HG02678 (cell line): Measurements from ENCODE around the gene RNF212.
"Not testable (repeated sequence)": the region's sequence is repeated elsewhere in the genome, so short reads cannot be mapped to it uniquely, and the experiment has no call there.

Experiments used
- ATAC-seq: cut with Tn5 transposase; IDR thresholded peaks from one replicate; pipeline ENCODE4 v1.9.1; 2021; ENCODE audit warnings: mild to moderate bottlenecking, moderate library complexity; ENCODE audit not compliant: unreplicated experiment

The RNF212 gene

DNA sequence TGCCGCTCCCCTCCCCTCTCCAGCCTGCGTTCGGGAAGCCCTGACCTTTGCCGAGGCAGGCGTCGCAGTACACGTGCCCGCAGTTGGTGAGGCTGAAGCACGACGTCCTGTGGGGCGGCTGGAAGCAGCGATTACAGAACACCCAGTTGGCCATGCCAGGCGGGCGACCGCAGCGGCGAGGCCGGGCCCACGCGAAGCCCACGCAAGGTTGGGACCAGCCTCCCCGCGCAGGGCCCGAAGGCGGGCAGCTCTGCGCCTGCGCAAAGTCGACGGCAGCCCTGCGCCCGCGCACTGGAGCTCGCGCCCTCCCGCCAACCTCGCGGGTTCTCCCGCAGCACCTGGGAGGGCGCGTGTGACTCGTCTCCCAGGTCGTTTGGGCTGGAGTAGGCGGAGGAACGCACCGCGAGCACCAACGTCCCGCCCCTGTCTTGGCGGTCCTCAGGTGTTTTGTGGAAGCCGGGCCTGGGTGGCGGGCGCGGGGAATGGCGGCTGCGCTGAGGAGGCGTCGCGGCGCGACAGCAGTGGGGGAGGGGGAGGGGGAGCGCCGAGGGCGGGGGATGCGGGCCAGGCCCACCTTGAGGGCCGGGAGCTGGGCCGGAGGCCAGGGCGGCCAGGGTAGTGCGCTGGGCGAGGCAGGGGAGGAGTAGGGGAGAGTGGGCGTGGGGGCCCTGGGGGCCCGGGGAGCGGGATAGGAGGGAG, at the start of gene RNF212:
Gene RNF212 (minus strand): TSS at position 254 of the 699 bp plus-strand sequence. CDS start 100 bp downstream, at position 154.
- ATAC-seq = no peak

DNA sequence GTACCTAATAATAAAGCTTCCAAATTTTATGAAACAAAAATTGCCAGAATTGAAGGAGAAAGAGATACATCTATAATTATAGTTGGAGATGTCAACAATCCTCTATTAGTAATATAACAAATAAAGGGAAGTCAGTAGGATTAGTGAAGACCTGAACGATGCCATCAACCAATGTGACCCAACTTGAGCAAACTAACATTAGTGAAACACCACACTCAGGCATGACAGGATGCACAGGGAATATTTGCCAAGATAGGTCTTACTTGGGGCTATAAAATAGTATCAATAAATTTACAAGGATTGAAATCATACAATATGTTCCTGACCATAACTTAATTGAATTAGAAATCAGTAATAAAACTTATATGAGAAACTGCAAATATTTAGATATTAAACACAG, 47.0 kb upstream of the RNF212 start:
- no peak for ATAC-seq

DNA sequence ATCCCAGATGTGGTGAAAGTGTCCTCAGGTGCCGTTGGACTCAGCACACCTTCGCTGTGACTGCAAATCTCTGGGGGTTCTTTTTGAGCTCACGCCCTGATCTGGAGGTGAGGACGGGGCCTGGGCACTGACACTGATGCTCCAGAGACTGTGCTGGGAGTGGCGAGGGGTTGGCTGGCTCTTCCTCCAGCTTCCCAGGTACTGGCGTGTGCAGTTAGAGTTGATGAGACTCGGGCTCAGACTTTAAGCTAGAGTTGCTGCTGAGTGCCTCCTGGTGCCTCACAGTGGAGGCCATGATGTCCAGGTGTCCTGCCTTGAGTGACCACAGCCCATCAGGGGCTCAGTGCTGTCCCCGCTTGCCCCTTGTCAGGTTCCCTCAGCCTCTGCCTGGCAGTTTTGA, 42.7 kb upstream of the RNF212 start:
- no peak for ATAC-seq

GRCh38 chr4:1155314-1155713, 42.0 kb upstream of the RNF212 start:
- ATAC-seq = no peak

- ATAC-seq = no peak
These were observed 41.3 kb upstream of the RNF212 start for GRCh38 chr4:1154523-1155182.

DNA sequence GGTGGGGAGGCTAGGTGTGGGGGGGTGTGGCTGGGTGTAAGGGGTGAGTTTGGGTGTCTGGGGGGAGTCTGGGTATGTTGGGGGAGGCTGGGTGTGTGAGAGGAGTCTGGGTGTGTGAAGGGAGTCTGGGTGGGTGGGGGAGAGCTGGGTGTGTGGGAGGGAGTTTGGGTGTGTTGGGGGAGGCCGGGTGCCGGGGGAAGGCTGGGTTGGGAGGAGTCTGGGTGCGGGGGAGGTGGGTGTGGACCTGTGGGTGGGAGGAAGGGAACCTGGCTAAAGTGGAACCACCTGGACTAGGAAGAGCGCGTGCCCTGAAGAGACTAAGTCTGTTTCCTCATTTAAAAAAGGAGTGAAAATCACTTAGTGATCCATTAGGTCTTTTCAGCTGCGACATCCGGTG, 40.8 kb upstream of the RNF212 start:
- ATAC-seq = no peak

GRCh38 chr4:1153567-1154090, 40.3 kb upstream of the RNF212 start:
- ATAC-seq = no peak

- ATAC-seq = no peak
These were observed 38.9 kb upstream of the RNF212 start for GRCh38 chr4:1152290-1152689.

DNA sequence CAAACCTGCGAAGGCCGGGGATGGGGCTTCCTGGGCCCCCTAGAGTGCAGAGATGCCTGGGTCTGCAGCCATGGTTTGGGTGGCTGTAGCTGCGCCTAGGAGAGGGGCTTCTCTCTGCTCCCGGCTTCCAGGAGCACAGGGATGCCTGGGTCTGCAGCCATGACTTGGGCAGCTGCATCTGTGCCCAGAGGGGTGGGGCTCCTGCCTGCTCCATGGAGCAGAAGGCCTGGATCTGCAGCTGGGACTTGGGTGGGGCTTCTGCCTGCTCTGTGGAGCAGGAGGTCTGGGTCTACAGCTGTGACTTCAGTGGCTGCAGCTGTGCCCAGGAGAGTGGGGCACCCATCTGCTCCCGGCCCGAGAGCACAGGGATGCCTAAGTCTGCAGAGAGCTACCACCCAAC, 38.2 kb upstream of the RNF212 start:
- no peak for ATAC-seq

DNA sequence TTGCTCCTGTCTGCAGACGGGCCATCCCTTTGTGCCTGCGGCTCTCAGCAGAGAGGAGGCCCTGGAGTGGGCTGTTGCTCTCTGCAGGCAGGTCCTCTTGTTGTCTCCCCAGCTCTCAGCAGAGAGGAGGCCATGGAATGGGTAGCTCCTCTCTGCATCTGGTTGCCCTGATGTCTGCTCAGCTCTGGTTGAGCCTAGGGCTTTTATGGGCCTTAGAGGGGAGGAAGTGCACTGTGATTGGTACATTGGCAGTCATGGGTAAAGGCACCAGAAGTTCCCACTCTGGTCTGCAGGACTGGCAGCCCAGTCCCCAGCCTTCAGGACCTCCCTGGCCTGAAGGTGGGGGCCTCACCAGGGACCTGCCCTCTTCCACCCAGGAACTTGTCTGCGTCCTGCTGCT, 37.5 kb upstream of the RNF212 start:
- no peak for ATAC-seq

DNA sequence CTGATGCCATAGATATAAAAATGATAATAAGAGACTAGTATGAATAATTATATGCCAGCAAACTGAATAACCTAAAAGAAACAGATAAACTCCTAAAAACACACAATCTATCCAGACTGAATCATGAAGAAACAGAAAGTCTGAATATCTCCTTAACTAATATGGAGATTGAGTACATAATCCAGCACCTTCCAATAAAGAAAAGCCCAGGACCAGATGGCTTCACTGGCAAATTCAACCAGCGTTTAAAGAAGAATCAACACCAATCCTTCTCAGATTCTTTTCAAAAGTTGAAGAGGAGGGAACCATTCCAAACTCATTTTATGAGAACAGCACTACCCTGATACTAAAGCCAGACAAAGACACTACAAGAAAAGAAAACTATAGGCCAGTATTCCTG, 26.5 kb upstream of the RNF212 start:
- ATAC-seq = no peak

- no peak for ATAC-seq
These were observed 24.5 kb upstream of the RNF212 start for GRCh38 chr4:1137850-1138249.

GRCh38 chr4:1137063-1137776, 23.9 kb upstream of the RNF212 start:
- ATAC-seq = no peak

- ATAC-seq = no peak
These were observed 22.7 kb upstream of the RNF212 start for GRCh38 chr4:1136048-1136447.

DNA sequence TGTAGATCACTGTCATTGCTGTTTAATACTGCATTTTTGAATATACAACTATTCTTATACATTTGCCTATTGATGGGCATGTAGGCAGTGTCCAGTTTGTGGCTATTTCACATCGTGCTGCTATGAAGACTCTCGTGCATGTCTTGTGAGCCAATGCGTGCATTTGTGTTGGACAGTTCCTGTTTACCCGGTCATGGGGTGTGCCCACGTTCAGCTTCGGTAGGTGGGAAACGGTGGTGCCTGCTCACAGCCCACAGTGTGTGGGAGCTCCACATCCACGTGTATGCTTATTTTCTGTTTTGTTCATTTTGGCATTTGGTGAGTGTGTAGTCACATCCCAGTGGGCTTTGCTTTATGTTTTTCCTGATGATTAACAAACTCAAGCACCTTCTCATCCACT, 19.7 kb upstream of the RNF212 start:
- no peak for ATAC-seq

DNA sequence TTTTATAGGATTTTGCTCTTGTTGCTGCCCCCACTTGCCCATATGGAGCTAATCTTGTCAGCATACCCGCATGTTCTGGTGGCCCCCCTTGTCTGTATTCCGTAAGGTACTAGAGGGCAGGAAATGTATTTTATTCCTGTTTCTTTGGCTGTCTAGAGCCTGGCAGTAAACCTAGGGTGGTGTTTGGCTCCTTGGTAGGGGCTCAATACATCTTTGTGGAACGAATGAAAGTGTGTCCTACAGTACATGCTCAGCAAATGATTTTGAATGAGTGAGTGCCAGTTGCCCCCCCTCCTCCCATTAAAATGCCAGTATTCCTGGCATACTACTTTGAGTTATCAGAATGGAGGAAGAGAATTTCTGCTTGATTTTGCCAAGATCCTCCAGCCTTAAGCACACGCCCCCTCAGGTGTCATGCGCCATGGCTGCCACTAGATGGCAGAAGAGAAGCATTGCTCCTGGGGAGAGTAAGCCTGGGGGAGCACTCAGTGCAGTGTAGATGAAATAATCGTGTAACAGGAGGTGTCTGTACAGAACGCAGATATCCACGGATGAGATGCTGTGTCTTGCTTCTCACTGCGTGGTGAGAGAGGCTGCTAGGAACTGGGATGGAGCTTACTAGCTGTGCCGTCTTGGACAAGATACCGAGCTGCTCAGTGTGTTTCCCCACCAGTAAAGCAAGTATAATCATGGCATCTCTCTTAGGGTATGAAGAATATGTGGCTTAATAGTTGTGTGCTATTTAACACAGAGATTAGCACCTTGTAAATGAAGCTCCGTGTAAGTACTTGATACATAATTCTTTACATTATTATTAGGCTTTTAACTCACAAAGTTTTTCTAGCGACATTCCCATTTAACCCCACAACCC, 17.2 kb upstream of the RNF212 start:
- peak; percentile 74 for ATAC-seq

- no peak for ATAC-seq
These were observed 13.1 kb upstream of the RNF212 start for GRCh38 chr4:1126506-1126905.

GRCh38 chr4:1125466-1125865, 12.1 kb upstream of the RNF212 start:
- ATAC-seq = not testable (repeated sequence)

GRCh38 chr4:1124818-1125217, 11.5 kb upstream of the RNF212 start:
- ATAC-seq = no peak

DNA sequence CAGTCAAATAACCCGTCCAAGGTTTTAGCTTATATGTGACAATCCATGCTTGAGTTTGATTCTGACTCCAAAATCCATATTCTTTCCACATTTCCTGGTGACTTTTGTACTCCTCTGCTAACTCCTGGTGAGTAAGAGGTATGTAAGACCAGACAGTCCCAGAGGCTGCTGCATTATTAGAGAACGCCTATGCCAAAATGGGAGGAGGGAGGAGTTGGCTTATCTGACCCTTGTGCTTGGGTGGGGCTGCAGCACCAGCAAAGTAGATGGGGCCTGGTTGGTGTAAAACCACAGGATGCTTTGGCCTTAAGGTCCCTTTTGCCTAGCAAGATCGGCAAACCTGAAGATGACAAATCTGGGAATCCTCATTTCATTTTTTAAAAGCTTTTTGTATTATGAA, 9.1 kb upstream of the RNF212 start:
- ATAC-seq = no peak

- ATAC-seq = no peak
These were observed 3.5 kb upstream of the RNF212 start for GRCh38 chr4:1116838-1117237.
